ENCODE results near the gene MALT1. TPM values are rescaled to one million over a fixed set of nuclear protein-coding genes. Genes with fewer than 3 reads are reported as not detected.

The MALT1 gene
- total RNA-seq, 3 donors from 2014 or later: 26.7 to 33.5 (median 26.9) TPM

GRCh38 chr18:58660915-58661314, 10.3 kb upstream of the MALT1 start:
- H3K4me1 ChIP-seq: no peaks in the 10 kb centered on the region
- no peaks in the 10 kb centered on the region for H3K36me3 ChIP-seq
- DNase-seq (ENCODE audit: low spot score in 2 of 2): no peak
- no peak overlapping the region for H3K27ac ChIP-seq
- intact Hi-C loops (cut with DNase I; ENCODE audit: low total_unique reads): no loop called here
- TF ChIP-seq POLR2A (IDR thresholded peaks at IDR 0.05): no peak
- TF ChIP-seq CTCF (IDR thresholded peaks at IDR 0.05): no peak
- TF ChIP-seq POLR2AphosphoS5 (IDR thresholded peaks at IDR 0.05): no peak
- no peaks in the 10 kb centered on the region for H3K27me3 ChIP-seq
- H3K9me3 ChIP-seq: no peaks in the 10 kb centered on the region
- no peak overlapping the region for H3K4me3 ChIP-seq

- no peak for DNase-seq (ENCODE audit: low spot score in 2 of 2)
These were observed 9.8 kb upstream of the MALT1 start for GRCh38 chr18:58661423-58661822.

GRCh38 chr18:58662118-58662517, 9.1 kb upstream of the MALT1 start:
- Histone ChIP-seq H3K9me3 (no peaks in the 10 kb centered on the region), H3K4me1 (no peaks in the 10 kb centered on the region), H3K27ac (no peak overlapping the region), H3K36me3 (no peaks in the 10 kb centered on the region), H3K4me3 (no peak overlapping the region), H3K27me3 (no peaks in the 10 kb centered on the region)
- intact Hi-C loops (cut with DNase I; ENCODE audit: low total_unique reads): no loop called here
- no peak for TF ChIP-seq POLR2A (IDR thresholded peaks at IDR 0.05)
- no peak for TF ChIP-seq CTCF (IDR thresholded peaks at IDR 0.05)
- TF ChIP-seq POLR2AphosphoS5 (IDR thresholded peaks at IDR 0.05): no peak
- DNase-seq (ENCODE audit: low spot score in 2 of 2): no peak

More at GRCh38 chr18:58661423-58661822, 9.8 kb upstream of the MALT1 start:
- no peaks in the 10 kb centered on the region for H3K4me1 ChIP-seq
- TF ChIP-seq CTCF (IDR thresholded peaks at IDR 0.05) (no peak), POLR2A (IDR thresholded peaks at IDR 0.05) (no peak), POLR2AphosphoS5 (IDR thresholded peaks at IDR 0.05) (no peak)
- no peaks in the 10 kb centered on the region for H3K27me3 ChIP-seq
- H3K36me3 ChIP-seq: no peaks in the 10 kb centered on the region
- no peaks in the 10 kb centered on the region for H3K9me3 ChIP-seq
- H3K4me3 ChIP-seq: no peak overlapping the region
- H3K27ac ChIP-seq: no peak overlapping the region
- intact Hi-C loops (cut with DNase I; ENCODE audit: low total_unique reads): no loop called here

- Histone ChIP-seq H3K4me1 (peaks cover 0 to 5% of the 10 kb centered on the region in 2 donors), H3K27me3 (no peaks in the 10 kb centered on the region), H3K4me3 (no peak overlapping the region), H3K27ac (no peak overlapping the region), H3K36me3 (no peaks in the 10 kb centered on the region), H3K9me3 (no peaks in the 10 kb centered on the region)
- TF ChIP-seq CTCF (IDR thresholded peaks at IDR 0.05) (no peak), POLR2AphosphoS5 (IDR thresholded peaks at IDR 0.05) (no peak), POLR2A (IDR thresholded peaks at IDR 0.05) (no peak)
- intact Hi-C loops (cut with DNase I; ENCODE audit: low total_unique reads): no loop called here
- DNase-seq (ENCODE audit: low spot score in 2 of 2): no peak
These were observed 5.1 kb upstream of the MALT1 start for GRCh38 chr18:58666176-58666575.

GRCh38 chr18:58668211-58668610, 3.1 kb upstream of the MALT1 start:
- H3K27ac ChIP-seq: no peak overlapping the region
- no peaks in the 10 kb centered on the region for H3K36me3 ChIP-seq
- H3K27me3 ChIP-seq: no peaks in the 10 kb centered on the region
- TF ChIP-seq CTCF (IDR thresholded peaks at IDR 0.05) (no peak), POLR2A (IDR thresholded peaks at IDR 0.05) (no peak), POLR2AphosphoS5 (IDR thresholded peaks at IDR 0.05) (no peak)
- H3K4me1 ChIP-seq: peaks cover 0 to 5% of the 10 kb centered on the region in 2 donors
- intact Hi-C loops (cut with DNase I; ENCODE audit: low total_unique reads): no loop called here
- no peak for DNase-seq (ENCODE audit: low spot score in 2 of 2)
- no peak overlapping the region for H3K4me3 ChIP-seq
- no peaks in the 10 kb centered on the region for H3K9me3 ChIP-seq
